Stimulated activated CD8-positive, alpha-beta memory T cell treated with anti-CD3 and anti-CD28 coated beads, Interleukin-15, amount 100 ng/mL, for 1 hour (primary cell): ENCODE measurements around the gene SCN5A.

Experiments
- DNase-seq: peaks from one replicate; pipeline ENCODE4 v3.0.0-alpha.2; 2020; ENCODE audit warnings: low read depth

SCN5A gene

GRCh38 chr3:38647217-38647970, 2.1 kb downstream of the SCN5A start:
- no peak for DNase-seq

GRCh38 chr3:38646630-38647029, 2.9 kb downstream of the SCN5A start:
- DNase-seq, result no peak

- DNase-seq, result no peak
Observed at GRCh38 chr3:38646062-38646461, 3.4 kb downstream of the SCN5A start.

GRCh38 chr3:38645601-38646000, 3.9 kb downstream of the SCN5A start:
- no peak for DNase-seq

- DNase-seq, result no peak
Observed at GRCh38 chr3:38645076-38645475, 4.4 kb downstream of the SCN5A start.

- no peak for DNase-seq
Observed at GRCh38 chr3:38644662-38645053, 4.8 kb downstream of the SCN5A start.

GRCh38 chr3:38644016-38644661, 5.3 kb downstream of the SCN5A start:
- no peak for DNase-seq

- no peak for DNase-seq
Observed at GRCh38 chr3:38643592-38643991, 5.9 kb downstream of the SCN5A start.

GRCh38 chr3:38643090-38643489, 6.4 kb downstream of the SCN5A start:
- no peak for DNase-seq

GRCh38 chr3:38641461-38642110, 7.9 kb downstream of the SCN5A start:
- no peak for DNase-seq

- DNase-seq, result no peak
Observed at GRCh38 chr3:38640661-38641452, 8.6 kb downstream of the SCN5A start.

- no peak for DNase-seq
Observed at GRCh38 chr3:38638354-38638753, 11.1 kb downstream of the SCN5A start.

GRCh38 chr3:38637906-38638305, 11.6 kb downstream of the SCN5A start:
- no peak for DNase-seq

GRCh38 chr3:38636881-38637280, 12.6 kb downstream of the SCN5A start:
- DNase-seq, result no peak

- no peak for DNase-seq
Observed at GRCh38 chr3:38636464-38636863, 13.0 kb downstream of the SCN5A start.

GRCh38 chr3:38634111-38634510, 15.4 kb downstream of the SCN5A start:
- no peak for DNase-seq

GRCh38 chr3:38632989-38633388, 16.5 kb downstream of the SCN5A start:
- no peak for DNase-seq

- no peak for DNase-seq
Observed at GRCh38 chr3:38630606-38631005, 18.9 kb downstream of the SCN5A start.

- no peak for DNase-seq
Observed at GRCh38 chr3:38630070-38630469, 19.4 kb downstream of the SCN5A start.

GRCh38 chr3:38628835-38629234, 20.7 kb downstream of the SCN5A start:
- no peak for DNase-seq

GRCh38 chr3:38627956-38628355, 21.5 kb downstream of the SCN5A start:
- no peak for DNase-seq

GRCh38 chr3:38626171-38626570, 23.3 kb downstream of the SCN5A start:
- no peak for DNase-seq

GRCh38 chr3:38623539-38623938, 25.9 kb downstream of the SCN5A start:
- no peak for DNase-seq
